Neural cell (in vitro differentiated cells): Measurements from ENCODE around the gene DCTN3. TPM values are rescaled to one million over a fixed set of nuclear protein-coding genes. Genes with fewer than 3 reads are reported as not detected.
A peak's percentile ranks its signal among the peaks of the same experiment; 100 is the strongest.

Experiments used
- H2AFZ ChIP-seq: fragments of 200-600, 300-800 bp; sonication (generic), shearing (Covaris generic); 2 replicates; pipeline ENCODE4 v1.6.0; 2014; ENCODE audit warnings: low read depth, mild to moderate bottlenecking, antibody characterized with exemption, low read length, moderate library complexity
- H3F3A ChIP-seq: fragments of 200-600 bp; shearing (Covaris generic); 2 replicates; pipeline ENCODE4 v1.6.1; 2016; ENCODE audit warnings: mild to moderate bottlenecking, moderate library complexity, mixed read lengths, antibody characterized with exemption, low read length; ENCODE audit not compliant: insufficient read depth, poor library complexity, severe bottlenecking
- H3K27ac ChIP-seq: fragments of 200-600, 300-800 bp; sonication (generic), shearing (Covaris generic); 2 replicates; pipeline ENCODE4 v1.5.1; 2014; ENCODE audit warnings: mild to moderate bottlenecking, low read length, moderate library complexity
- H3K27me3 ChIP-seq: fragments of 300-800, 200-600 bp; sonication (generic), shearing (Covaris generic); 2 replicates; pipeline ENCODE4 v1.6.0; 2014; ENCODE audit warnings: mild to moderate bottlenecking, low read depth, low read length, moderate library complexity; ENCODE audit not compliant: insufficient read depth
- H3K36me3 ChIP-seq: fragments of 300-800, 200-600 bp; sonication (generic), shearing (Covaris generic); 2 replicates; pipeline ENCODE4 v1.5.1; 2014; ENCODE audit warnings: mild to moderate bottlenecking, antibody characterized with exemption, low read length, moderate library complexity; ENCODE audit not compliant: insufficient read depth
- H3K4me2 ChIP-seq: fragments of 300-800, 200-600 bp; sonication (generic), shearing (Covaris generic); 2 replicates; pipeline ENCODE4 v1.6.0; 2014; ENCODE audit warnings: mild to moderate bottlenecking, low read length
- H3K4me3 ChIP-seq: fragments of 300-800, 200-600 bp; sonication (generic), shearing (Covaris generic); 2 replicates; pipeline ENCODE4 v1.5.1; 2014; ENCODE audit warnings: mild to moderate bottlenecking, low read length, moderate library complexity
- H3K79me2 ChIP-seq: fragments of 200-600 bp; shearing (Covaris generic); replicated peaks from 2 replicates; pipeline ENCODE4 v1.6.0; 2014; ENCODE audit warnings: mild to moderate bottlenecking, low read length, moderate library complexity; ENCODE audit not compliant: insufficient read depth
- H3K9ac ChIP-seq: fragments of 300-800, 200-600 bp; sonication (generic), shearing (Covaris generic); 2 replicates; pipeline ENCODE4 v1.6.1; 2016; ENCODE audit warnings: mild to moderate bottlenecking, low read length, mixed read lengths
- H3K9me2 ChIP-seq: fragments of 200-600 bp; shearing (Covaris generic); 2 replicates; pipeline ENCODE4 v1.6.1; 2016; ENCODE audit warnings: mild to moderate bottlenecking, low read length, mixed read lengths; ENCODE audit not compliant: insufficient read depth
- H3K9me3 ChIP-seq: fragments of 200-600, 300-800 bp; sonication (generic), shearing (Covaris generic); 2 replicates; pipeline ENCODE4 v1.6.1; 2016; ENCODE audit warnings: mild to moderate bottlenecking, mixed run types, low read length, moderate library complexity, mixed read lengths
- H4K20me1 ChIP-seq: fragments of 200-600 bp; shearing (Covaris generic); 2 replicates; pipeline ENCODE4 v1.6.1; 2016; ENCODE audit warnings: mild to moderate bottlenecking, mixed run types; ENCODE audit not compliant: insufficient read depth
- EP300 ChIP-seq: fragments of 450-650 bp; conservative IDR thresholded peaks from 2 replicates; pipeline ENCODE4 v1.6.1; 2014; ENCODE audit warnings: antibody characterized with exemption, mild to moderate bottlenecking, moderate library complexity; ENCODE audit not compliant: poor library complexity, severe bottlenecking
- EZH2 ChIP-seq: fragments of 200-600, 300-800 bp; shearing (Covaris generic), sonication (generic); IDR thresholded peaks from 2 replicates; pipeline ENCODE4 v1.6.1; 2014; ENCODE audit warnings: antibody characterized with exemption, low read length, borderline replicate concordance, mild to moderate bottlenecking; ENCODE audit not compliant: insufficient read depth, poor library complexity, severe bottlenecking
- MXI1 ChIP-seq: fragments of 450-650 bp; conservative IDR thresholded peaks from 2 replicates; pipeline ENCODE4 v1.6.1; 2014; ENCODE audit warnings: antibody characterized with exemption, mild to moderate bottlenecking; ENCODE audit not compliant: poor library complexity, severe bottlenecking
- POLR2AphosphoS5 ChIP-seq: IDR thresholded peaks from 2 replicates; pipeline ENCODE4 v1.6.1; 2012
- RAD21 ChIP-seq: fragments of 450-650 bp; conservative IDR thresholded peaks from 2 replicates; pipeline ENCODE4 v1.6.1; 2014; ENCODE audit warnings: antibody characterized with exemption, mild to moderate bottlenecking, moderate library complexity
- SMC3 ChIP-seq: fragments of 450-650 bp; conservative IDR thresholded peaks from 2 replicates; pipeline ENCODE4 v1.6.1; 2014; ENCODE audit warnings: antibody characterized with exemption, mild to moderate bottlenecking, moderate library complexity; ENCODE audit not compliant: poor library complexity
- TAF1 ChIP-seq: IDR thresholded peaks from 2 replicates; pipeline ENCODE4 v1.6.1; 2012; ENCODE audit warnings: low read depth
- polyA plus RNA-seq: library from polyadenylated mRNA; depleted of rRNA; stranded (reverse); fragments of >200 nt; gene quantifications from 2 replicates; pipeline ENCODE4 v1.2.3, GENCODE V29; 2014
- TF ChIP-seq, protein P1 (sequence below): IDR thresholded peaks from 2 replicates; pipeline ENCODE4 v1.6.1; 2012; ENCODE audit warnings: borderline replicate concordance
- TF ChIP-seq, protein P2 (sequence below): fragments of 450-650 bp; IDR thresholded peaks from 2 replicates; pipeline ENCODE4 v1.5.1; 2014; ENCODE audit warnings: antibody characterized with exemption, mild to moderate bottlenecking, moderate library complexity; ENCODE audit not compliant: poor library complexity, severe bottlenecking

Gene DCTN3
- polyA plus RNA-seq, 1 donor from 2014 or later, result 380 TPM

DNA sequence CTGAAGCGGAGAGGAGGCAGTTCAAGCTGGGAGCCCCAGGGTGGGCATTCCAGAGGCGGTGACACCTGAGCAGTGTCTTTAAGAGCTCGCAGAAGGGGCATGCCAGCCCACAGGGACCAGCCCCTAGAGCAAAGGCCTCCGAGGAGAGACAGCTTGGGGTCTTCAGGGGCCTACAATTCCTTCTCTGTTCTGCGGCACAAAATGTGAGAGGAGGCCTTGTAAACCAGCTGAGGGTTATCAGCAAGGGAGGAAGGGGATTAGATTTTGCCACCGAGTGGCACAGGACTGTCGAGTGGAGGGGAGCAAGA lies 17.8 kb upstream of the DCTN3 start:
- Histone ChIP-seq H4K20me1 (no peaks in the 10 kb centered on the region), H3K36me3 (no peaks in the 10 kb centered on the region), H3K27me3 (no peaks in the 10 kb centered on the region), H3K9me2 (no peaks in the 10 kb centered on the region), H3F3A (no peaks in the 10 kb centered on the region), H3K9me3 (no peaks in the 10 kb centered on the region), H3K4me3 (peak overlapping the region; percentile 93), H3K27ac (peak overlapping the region; percentile 68), H3K9ac (peak overlapping the region; percentile 75), H3K4me2 (peak overlapping the region; percentile 72), H2AFZ (peak overlapping the region; percentile 63), H3K79me2 (peaks cover 6% of the 10 kb centered on the region)
- TF ChIP-seq MXI1, result no peak
- TF ChIP-seq, protein P1, sequence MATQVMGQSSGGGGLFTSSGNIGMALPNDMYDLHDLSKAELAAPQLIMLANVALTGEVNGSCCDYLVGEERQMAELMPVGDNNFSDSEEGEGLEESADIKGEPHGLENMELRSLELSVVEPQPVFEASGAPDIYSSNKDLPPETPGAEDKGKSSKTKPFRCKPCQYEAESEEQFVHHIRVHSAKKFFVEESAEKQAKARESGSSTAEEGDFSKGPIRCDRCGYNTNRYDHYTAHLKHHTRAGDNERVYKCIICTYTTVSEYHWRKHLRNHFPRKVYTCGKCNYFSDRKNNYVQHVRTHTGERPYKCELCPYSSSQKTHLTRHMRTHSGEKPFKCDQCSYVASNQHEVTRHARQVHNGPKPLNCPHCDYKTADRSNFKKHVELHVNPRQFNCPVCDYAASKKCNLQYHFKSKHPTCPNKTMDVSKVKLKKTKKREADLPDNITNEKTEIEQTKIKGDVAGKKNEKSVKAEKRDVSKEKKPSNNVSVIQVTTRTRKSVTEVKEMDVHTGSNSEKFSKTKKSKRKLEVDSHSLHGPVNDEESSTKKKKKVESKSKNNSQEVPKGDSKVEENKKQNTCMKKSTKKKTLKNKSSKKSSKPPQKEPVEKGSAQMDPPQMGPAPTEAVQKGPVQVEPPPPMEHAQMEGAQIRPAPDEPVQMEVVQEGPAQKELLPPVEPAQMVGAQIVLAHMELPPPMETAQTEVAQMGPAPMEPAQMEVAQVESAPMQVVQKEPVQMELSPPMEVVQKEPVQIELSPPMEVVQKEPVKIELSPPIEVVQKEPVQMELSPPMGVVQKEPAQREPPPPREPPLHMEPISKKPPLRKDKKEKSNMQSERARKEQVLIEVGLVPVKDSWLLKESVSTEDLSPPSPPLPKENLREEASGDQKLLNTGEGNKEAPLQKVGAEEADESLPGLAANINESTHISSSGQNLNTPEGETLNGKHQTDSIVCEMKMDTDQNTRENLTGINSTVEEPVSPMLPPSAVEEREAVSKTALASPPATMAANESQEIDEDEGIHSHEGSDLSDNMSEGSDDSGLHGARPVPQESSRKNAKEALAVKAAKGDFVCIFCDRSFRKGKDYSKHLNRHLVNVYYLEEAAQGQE, result no peak
- TF ChIP-seq POLR2AphosphoS5, result no peak
- TF ChIP-seq EP300, result no peak
- TF ChIP-seq SMC3, result no peak
- TF ChIP-seq RAD21, result no peak
- no peak for TF ChIP-seq TAF1
- TF ChIP-seq, protein P2, sequence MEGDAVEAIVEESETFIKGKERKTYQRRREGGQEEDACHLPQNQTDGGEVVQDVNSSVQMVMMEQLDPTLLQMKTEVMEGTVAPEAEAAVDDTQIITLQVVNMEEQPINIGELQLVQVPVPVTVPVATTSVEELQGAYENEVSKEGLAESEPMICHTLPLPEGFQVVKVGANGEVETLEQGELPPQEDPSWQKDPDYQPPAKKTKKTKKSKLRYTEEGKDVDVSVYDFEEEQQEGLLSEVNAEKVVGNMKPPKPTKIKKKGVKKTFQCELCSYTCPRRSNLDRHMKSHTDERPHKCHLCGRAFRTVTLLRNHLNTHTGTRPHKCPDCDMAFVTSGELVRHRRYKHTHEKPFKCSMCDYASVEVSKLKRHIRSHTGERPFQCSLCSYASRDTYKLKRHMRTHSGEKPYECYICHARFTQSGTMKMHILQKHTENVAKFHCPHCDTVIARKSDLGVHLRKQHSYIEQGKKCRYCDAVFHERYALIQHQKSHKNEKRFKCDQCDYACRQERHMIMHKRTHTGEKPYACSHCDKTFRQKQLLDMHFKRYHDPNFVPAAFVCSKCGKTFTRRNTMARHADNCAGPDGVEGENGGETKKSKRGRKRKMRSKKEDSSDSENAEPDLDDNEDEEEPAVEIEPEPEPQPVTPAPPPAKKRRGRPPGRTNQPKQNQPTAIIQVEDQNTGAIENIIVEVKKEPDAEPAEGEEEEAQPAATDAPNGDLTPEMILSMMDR, result no peak
- TF ChIP-seq EZH2, result no peak

DNA sequence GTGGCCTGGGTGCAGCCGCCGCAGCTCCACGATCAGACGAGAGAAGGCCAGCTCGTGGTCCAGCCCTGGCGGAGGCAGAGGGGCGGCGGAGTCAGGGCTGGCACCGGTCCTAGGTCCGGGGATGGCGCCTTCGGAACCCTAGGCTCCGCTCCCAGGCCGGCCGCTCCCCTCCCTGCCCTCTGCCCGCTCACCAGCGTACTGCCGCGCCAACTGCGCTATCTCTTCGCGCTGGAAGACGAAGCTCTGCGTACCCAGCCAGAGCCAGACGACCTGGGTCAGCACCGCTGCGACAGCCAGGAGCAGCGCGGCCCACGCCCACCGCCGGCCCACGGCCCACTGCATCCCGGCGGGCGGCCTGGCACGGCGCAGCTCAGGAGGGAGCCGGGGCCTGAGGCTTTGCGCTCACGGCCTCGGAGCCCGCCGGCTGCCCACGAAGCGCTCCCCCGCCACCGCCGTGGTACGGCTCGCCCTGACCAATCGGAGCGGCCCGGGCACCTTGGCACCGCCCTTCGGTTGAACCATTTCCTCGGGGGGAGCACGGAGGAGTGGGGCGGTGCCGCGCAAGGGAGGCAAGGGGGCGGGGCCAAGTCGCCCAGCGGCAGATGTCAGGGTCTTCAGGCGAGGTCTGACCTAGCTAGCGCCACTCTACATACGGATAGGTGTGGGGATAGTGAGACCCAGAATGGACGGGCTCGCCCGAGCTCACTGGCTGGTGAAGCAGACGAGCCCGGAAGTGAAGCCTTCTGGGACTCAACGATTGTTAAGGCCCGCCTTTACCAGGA lies 17.3 kb upstream of the DCTN3 start, which contains the start of gene SIGMAR1:
SIGMAR1 (minus strand) TSS at position 432 of the 782 bp plus-strand sequence; CDS start at position 342, 90 bp downstream.
- Histone ChIP-seq H3K4me3 (peak within 1 kb of the TSS; percentile 93), H3K9me2 (no peaks in the 10 kb centered on the region), H3K9me3 (no peaks in the 10 kb centered on the region), H2AFZ (peak within 1 kb of the TSS; percentile 63), H3K79me2 (peaks cover 6% of the 10 kb centered on the region), H3K27me3 (no peaks in the 10 kb centered on the region), H4K20me1 (no peaks in the 10 kb centered on the region), H3K27ac (peak within 1 kb of the TSS; percentile 68), H3F3A (no peaks in the 10 kb centered on the region), H3K36me3 (no peaks in the 10 kb centered on the region), H3K4me2 (peak within 1 kb of the TSS; percentile 94), H3K9ac (peak within 1 kb of the TSS; percentile 75)
- TF ChIP-seq EP300, result peak; percentile 42
- TF ChIP-seq POLR2AphosphoS5, result peak; percentile 80
- TF ChIP-seq SMC3, result peak; percentile 27
- TF ChIP-seq RAD21, result peak; percentile 25
- TF ChIP-seq, protein P1, result peak; percentile 76
- no peak for TF ChIP-seq TAF1
- TF ChIP-seq MXI1, result peak; percentile 90
- TF ChIP-seq, protein P2, result no peak
